Measurements from ENCODE around the gene TMEM52B. TPM values are rescaled to one million over a fixed set of nuclear protein-coding genes. Genes with fewer than 3 reads are reported as not detected.
"Not testable (repeated sequence)": the region's sequence is repeated elsewhere in the genome, so short reads cannot be mapped to it uniquely, and the experiment has no call there.

The TMEM52B gene
- total and polyA plus RNA-seq, 12 donors: 0.07 to 2.3 (median 0.37) TPM; not detected in 3

- intact Hi-C loops (cut with DNase I): no loop called here
- Histone ChIP-seq H3K36me3 (replicated peaks in 1 of 2) (no peaks in the 10 kb centered on the region), H3K4me3 (no peak overlapping the region), H3K4me1 (replicated peaks in 1 of 2) (no peaks in the 10 kb centered on the region), H3K9me3 (replicated peaks in 1 of 3) (no peaks in the 10 kb centered on the region), H3K27me3 (no peaks in the 10 kb centered on the region), H3K27ac (no peak overlapping the region)
- 72 to 86% (median 80%) methylated on average over 10 of the region's 10 CpGs for whole genome bisulfite sequencing, 4 donors
- DNase-seq: no peak
- TF ChIP-seq POLR2A (IDR thresholded peaks at IDR 0.05): no peak
- no peak for TF ChIP-seq CTCF (IDR thresholded peaks at IDR 0.05)
These were observed 17.4 kb downstream of the TMEM52B start for GRCh38 chr12:10196210-10196609.

GRCh38 chr12:10197879-10198278, 19.0 kb downstream of the TMEM52B start:
- no peaks in the 10 kb centered on the region for H3K27me3 ChIP-seq
- H3K36me3 ChIP-seq (replicated peaks in 1 of 2): no peaks in the 10 kb centered on the region
- no peak for TF ChIP-seq CTCF (IDR thresholded peaks at IDR 0.05)
- TF ChIP-seq POLR2A (IDR thresholded peaks at IDR 0.05): no peak
- WGBS, 4 donors: 70 to 90% (median 80%) methylated on average over 5 of the region's 5 CpGs
- intact Hi-C loops (cut with DNase I): no loop called here
- H3K9me3 ChIP-seq (replicated peaks in 1 of 3): no peaks in the 10 kb centered on the region
- DNase-seq: no peak
- H3K4me1 ChIP-seq (replicated peaks in 1 of 2): no peaks in the 10 kb centered on the region
- no peak overlapping the region for H3K4me3 ChIP-seq
- H3K27ac ChIP-seq: no peak overlapping the region

- DNase-seq; H3K4me3 ChIP-seq; H3K9me3 ChIP-seq (replicated peaks in 1 of 3); H3K27me3 ChIP-seq; H3K36me3 ChIP-seq (replicated peaks in 1 of 2); H3K27ac ChIP-seq; intact Hi-C loops (cut with DNase I); H3K4me1 ChIP-seq (replicated peaks in 1 of 2): not testable (repeated sequence)
- 80 to 94% (median 84%) methylated on average over 2 of the region's 2 CpGs for WGBS, 4 donors
These were observed 25.7 kb downstream of the TMEM52B start for GRCh38 chr12:10204495-10204894.

- Histone ChIP-seq H3K4me3 (no peak overlapping the region), H3K36me3 (replicated peaks in 1 of 2) (no peaks in the 10 kb centered on the region), H3K4me1 (replicated peaks in 1 of 2) (no peaks in the 10 kb centered on the region), H3K27me3 (no peaks in the 10 kb centered on the region), H3K27ac (no peak overlapping the region), H3K9me3 (replicated peaks in 1 of 3) (no peaks in the 10 kb centered on the region)
- no peak for DNase-seq
- 84 to 93% (median 89%) methylated on average over 3 of the region's 3 CpGs for WGBS, 4 donors
- no peak for TF ChIP-seq CTCF (IDR thresholded peaks at IDR 0.05)
- no peak for TF ChIP-seq POLR2A (IDR thresholded peaks at IDR 0.05)
- intact Hi-C loops (cut with DNase I): no loop called here
These were observed 26.5 kb downstream of the TMEM52B start for GRCh38 chr12:10205220-10205807.

- intact Hi-C loops (cut with DNase I): no loop called here
- no peak overlapping the region for H3K4me3 ChIP-seq
- H3K4me1 ChIP-seq (replicated peaks in 1 of 2): peaks cover 0 to 5% of the 10 kb centered on the region in 2 donors
- H3K27ac ChIP-seq: no peak overlapping the region
- H3K36me3 ChIP-seq (replicated peaks in 1 of 2): no peaks in the 10 kb centered on the region
- TF ChIP-seq POLR2A (IDR thresholded peaks at IDR 0.05) (no peak), CTCF (IDR thresholded peaks at IDR 0.05) (no peak)
- DNase-seq: no peak
- WGBS, 4 donors: 16 to 29% (median 23%) methylated on average over 2 of the region's 2 CpGs
- no peaks in the 10 kb centered on the region for H3K9me3 ChIP-seq (replicated peaks in 1 of 3)
- H3K27me3 ChIP-seq: no peaks in the 10 kb centered on the region
These were observed 28.3 kb downstream of the TMEM52B start for GRCh38 chr12:10207136-10207535.

Data from adrenal gland (tissue), 12 donors.